ENCODE data around the gene PPIL3. TPM values are rescaled to one million over a fixed set of nuclear protein-coding genes. Genes with fewer than 3 reads are reported as not detected.

Gene PPIL3
- total RNA-seq, 1 experiment from 2014 or later = 55.5 TPM

Small RNA genes lying within 50 kb of the gene (small RNA-seq; reads per million reads assigned to genes)
- gene RF00019 (not detected), gene RNA5SP115 (not detected), gene RNU6-312P (not detected), gene RNU6-31P (0.18 reads per million), gene RNU6-762P (not detected)

Other genes with a start within 250 kb of the PPIL3 start
- 624 and 683 TPM in 2 replicates for gene BZW1, start 77.2 kb downstream of the PPIL3 start, total RNA-seq (2014; rRNA removed; shearing (Covaris generic))
- gene CLK1, start 24.4 kb downstream of the PPIL3 start, total RNA-seq (2014; rRNA removed; shearing (Covaris generic)) = 39.3 and 46.1 TPM in 2 replicates
- gene NIF3L1, start 294 bp upstream of the PPIL3 start, total RNA-seq (2014; rRNA removed; shearing (Covaris generic)) = 78.9 and 87.4 TPM in 2 replicates
- gene ORC2, start 74.6 kb upstream of the PPIL3 start, total RNA-seq (2014; rRNA removed; shearing (Covaris generic)) = 17.4 and 22.1 TPM in 2 replicates
- 1.8 and 4.0 TPM in 2 replicates for gene HYCC2, start 182.6 kb upstream of the PPIL3 start, total RNA-seq (2014; rRNA removed; shearing (Covaris generic))
- gene NDUFB3, start 182.9 kb upstream of the PPIL3 start, total RNA-seq (2014; rRNA removed; shearing (Covaris generic)) = 134 and 165 TPM in 2 replicates
- 7.4 and 10.5 TPM in 2 replicates for gene CFLAR, start 227.1 kb upstream of the PPIL3 start, total RNA-seq (2014; rRNA removed; shearing (Covaris generic))

Measured in HT1080 (cell line).